NCI-H510A (cell line): ENCODE measurements around the gene TKTL2.
"Not testable (repeated sequence)": the region's sequence is repeated elsewhere in the genome, so short reads cannot be mapped to it uniquely, and the experiment has no call there.

Experiments
- DNase-seq: peaks from one replicate; lab custom pipeline; 2025; lab: John Stamatoyannopoulos, UW

Gene TKTL2

GRCh38 chr4:163447481-163447880, 26.1 kb downstream of the TKTL2 start:
- DNase-seq: no peak

- not testable (repeated sequence) for DNase-seq
These were observed 26.5 kb downstream of the TKTL2 start for GRCh38 chr4:163447023-163447422.

DNA sequence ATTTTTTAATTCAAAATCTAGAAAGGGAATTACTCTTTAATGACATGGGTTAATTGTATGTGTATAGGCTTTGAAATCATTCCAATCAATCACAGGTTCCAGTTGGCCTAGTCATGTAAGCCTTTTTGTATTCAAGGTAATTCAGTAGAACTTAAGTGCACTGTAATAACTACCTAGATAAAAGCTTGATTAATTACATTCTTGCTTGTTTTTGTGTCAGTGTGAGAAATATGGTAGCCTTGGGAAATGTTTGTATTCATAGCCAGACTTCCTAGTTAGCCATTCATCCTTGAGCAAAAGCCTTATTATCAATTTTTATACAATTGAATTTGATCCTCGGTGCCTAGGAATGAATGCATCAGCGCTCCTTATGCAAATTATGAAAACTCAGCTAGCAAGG, 33.5 kb downstream of the TKTL2 start:
- no peak for DNase-seq
